ACHN (cell line): ENCODE data around the gene ZNF684.
"Not testable (repeated sequence)": the region's sequence is repeated elsewhere in the genome, so short reads cannot be mapped to it uniquely, and the experiment has no call there.

ENCODE experiments used
- DNase-seq: peaks from one replicate; pipeline ENCODE4 v3.0.0-alpha.2; 2015
- in situ Hi-C: cut with HindIII; loops from 2 replicates; pipeline ENCODE4 v1.10.0; 2017; ENCODE audit warnings: low sequenced_read_pairs, low pct_ligation_motif_present, low pct_unique_long_range_greater_than_20kb

The ZNF684 gene

DNA sequence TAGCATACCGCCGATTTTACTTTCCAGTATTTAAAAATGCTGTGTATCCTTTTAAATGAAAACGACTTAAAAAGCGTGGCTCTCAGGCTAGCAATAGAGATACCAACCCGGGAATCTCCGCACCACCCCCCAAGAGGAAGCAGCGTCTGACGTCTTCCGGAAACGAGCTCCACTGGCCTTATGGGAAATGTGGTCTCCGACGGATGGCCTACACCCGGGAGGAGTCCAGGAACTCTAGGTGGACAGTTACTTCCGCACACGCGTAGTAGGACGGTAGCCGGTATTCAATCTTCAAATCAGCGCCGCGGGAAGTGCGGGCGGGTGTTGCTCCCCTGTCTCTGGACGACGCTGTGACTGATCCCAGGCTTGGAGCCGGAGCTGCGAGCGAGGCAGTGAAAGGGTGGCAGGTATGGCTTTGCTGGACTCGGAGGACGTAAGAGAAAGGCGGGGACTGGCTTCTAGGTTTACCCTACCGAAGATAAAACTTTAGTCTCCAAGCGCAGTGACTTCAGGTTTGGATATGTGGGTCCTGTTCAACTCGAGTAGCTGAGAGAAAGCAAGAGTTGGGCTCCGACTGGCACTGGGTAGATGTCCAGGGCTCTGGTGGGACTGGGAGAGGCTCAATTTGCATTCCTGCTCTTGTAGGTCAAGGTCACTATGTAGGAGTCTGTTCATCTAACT is at the start of gene ZNF684:
ZNF684 (plus strand) TSS at position 257 of the 681 bp plus-strand sequence. CDS start 1,530 bp downstream, outside the sequence.
- peak; percentile 93 for DNase-seq
- in situ Hi-C loops, result no loop called here

DNA sequence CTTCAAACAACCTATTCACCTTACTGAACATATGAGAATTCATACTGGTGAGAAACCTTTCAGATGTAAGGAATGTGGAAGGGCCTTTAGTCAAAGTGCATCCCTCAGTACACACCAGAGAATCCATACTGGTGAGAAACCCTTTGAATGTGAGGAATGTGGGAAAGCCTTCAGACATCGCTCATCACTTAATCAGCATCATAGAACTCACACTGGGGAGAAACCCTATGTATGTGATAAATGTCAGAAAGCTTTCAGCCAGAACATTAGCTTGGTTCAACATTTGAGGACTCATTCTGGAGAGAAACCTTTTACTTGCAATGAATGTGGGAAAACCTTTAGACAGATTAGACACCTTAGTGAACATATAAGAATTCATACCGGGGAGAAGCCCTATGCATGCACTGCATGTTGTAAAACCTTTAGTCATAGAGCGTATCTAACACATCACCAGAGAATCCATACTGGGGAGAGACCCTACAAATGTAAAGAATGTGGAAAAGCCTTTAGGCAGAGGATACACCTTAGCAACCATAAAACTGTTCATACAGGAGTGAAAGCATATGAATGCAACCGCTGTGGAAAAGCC is 36.0 kb upstream of the ZNF684 start:
- in situ Hi-C loops, result no loop called here
- no peak for DNase-seq

DNA sequence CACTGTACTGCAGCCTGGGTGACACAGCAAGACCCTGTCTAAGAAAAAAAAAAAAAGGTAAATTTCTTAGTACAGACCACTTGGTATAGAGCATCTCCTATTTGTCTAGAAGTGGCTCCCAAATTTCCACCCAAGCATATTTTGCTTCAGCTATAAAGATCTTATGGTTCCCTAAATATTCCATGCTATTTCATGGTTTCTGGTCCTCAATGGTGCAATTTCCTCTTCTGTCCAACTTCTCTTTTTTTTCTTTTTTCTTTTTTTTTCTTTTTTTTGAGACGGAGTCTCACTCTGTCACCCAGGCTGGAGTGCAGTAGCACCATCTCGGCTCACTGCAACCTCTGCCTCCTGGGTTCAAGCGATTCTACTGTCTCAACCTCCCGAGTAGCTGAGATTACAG is 28.8 kb upstream of the ZNF684 start:
- DNase-seq, in situ Hi-C loops: not testable (repeated sequence)

DNA sequence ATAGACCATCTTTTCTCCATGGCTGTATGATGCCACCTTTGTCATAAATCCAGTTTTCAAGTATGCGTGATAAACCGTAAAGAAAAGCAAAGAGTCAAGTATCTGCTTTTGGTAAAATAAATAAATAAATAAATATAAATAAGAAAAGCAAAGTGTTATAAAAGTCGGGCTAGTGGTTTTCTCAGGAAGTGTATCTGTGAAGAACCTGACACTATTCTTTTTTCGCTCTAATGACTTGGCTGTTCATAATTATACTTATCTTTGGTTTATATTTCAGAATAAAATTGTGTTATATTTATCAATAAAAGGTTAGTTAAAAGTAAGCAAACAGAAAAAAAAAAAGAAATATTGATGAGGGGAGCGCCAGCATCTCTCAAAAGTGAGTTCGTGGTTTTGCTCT is 23.5 kb upstream of the ZNF684 start:
- DNase-seq, result no peak
- in situ Hi-C loops, result no loop called here

GRCh38 chr1:40508375-40509341 is 22.8 kb upstream of the ZNF684 start, which contains the start of gene EXO5:
TSS of gene EXO5 (plus strand) at chr1:40508767. CDS start at chr1:40514545, 5,778 bp downstream.
- DNase-seq, result peak; percentile 73
- in situ Hi-C loops, result no loop called here

DNA sequence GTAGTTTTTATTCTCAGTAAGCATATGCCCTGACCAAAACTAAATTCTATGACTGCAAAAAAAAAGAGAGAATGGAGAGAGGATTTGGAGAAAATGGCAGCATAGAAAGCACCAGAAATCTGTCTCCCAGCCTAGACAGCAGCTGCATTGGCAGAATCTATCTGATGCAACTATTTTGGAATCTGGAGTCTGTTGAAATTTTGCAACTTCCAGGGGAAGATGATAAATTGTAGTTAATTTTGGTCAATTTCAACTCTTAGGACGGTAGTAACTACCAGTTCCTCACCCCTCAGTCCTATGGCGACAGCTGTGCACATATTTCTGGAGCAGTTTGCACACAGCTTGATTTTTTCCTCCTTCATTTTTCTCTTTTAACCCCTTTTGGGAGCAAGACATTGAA is 11.9 kb upstream of the ZNF684 start:
- in situ Hi-C loops, result no loop called here
- DNase-seq, result no peak

GRCh38 chr1:40530735-40531380 is 579 bp upstream of the ZNF684 start:
- in situ Hi-C loops, result no loop called here

DNA sequence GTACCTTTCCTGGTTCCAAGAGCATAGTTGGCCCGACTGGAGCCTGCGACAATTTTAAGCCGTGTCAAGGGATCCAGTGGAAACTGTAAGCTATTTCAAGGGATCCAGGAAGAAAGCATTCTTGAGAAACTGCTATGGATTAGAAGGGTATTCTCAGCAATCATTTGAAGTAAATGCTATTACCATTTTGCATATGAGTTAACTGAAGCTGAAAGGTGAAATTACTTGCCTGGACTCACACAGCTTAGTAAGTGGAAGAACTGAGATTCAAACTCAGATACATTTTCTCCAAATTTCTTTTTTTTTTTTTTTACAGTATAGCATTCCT is 589 bp downstream of the ZNF684 start:
- in situ Hi-C loops, result no loop called here

More at GRCh38 chr1:40530735-40531380, 579 bp upstream of the ZNF684 start:
- DNase-seq, result no peak

GRCh38 chr1:40532844-40533424 is 1.5 kb downstream of the ZNF684 start:
- in situ Hi-C loops, result no loop called here

More for the DNA sequence above, 589 bp downstream of the ZNF684 start:
- no peak for DNase-seq

DNA sequence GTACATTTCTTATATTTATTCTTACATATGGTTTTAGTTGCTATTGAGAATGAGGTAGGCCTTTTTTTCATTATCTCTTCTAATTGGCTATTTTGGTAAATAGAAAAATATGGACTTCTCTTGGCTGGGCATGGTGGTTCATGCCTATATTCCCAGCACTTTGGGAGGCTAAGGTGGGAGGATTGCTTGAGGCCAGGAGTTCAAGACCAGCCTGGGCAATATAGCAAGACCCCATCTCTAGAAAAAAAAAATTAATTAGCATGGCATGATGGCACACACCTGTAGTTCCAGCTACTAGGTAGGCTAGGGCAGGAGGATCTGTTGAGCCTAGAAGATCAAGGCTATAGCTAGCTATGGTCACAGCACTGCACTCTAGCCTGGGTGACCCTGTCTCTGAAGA is 3.2 kb downstream of the ZNF684 start:
- no peak for DNase-seq
- in situ Hi-C loops, result no loop called here

More at GRCh38 chr1:40532844-40533424, 1.5 kb downstream of the ZNF684 start:
- peak; percentile 68 for DNase-seq

DNA sequence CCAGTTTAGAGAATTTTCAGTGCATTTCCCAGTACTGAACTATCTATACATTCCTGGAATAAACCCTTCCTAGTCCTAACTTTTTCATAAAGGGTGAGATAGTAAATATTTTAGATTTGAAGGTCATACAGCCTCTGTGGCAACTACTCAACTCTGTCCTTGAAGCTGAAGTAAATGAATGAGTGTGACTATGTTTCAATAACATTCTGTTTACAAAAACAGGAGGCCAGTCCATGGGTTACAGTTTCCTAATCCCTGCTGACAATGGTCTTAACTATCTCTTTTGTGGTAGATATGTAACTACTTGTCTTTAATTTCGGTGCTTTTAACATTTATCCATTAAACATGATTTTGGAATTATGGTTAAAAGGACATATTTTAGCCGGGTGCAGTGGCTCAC is 4.3 kb downstream of the ZNF684 start:
- DNase-seq, result no peak
- in situ Hi-C loops, result no loop called here

- no peak for DNase-seq
- in situ Hi-C loops, result no loop called here
These were observed 7.9 kb downstream of the ZNF684 start for GRCh38 chr1:40539338-40539737.

DNA sequence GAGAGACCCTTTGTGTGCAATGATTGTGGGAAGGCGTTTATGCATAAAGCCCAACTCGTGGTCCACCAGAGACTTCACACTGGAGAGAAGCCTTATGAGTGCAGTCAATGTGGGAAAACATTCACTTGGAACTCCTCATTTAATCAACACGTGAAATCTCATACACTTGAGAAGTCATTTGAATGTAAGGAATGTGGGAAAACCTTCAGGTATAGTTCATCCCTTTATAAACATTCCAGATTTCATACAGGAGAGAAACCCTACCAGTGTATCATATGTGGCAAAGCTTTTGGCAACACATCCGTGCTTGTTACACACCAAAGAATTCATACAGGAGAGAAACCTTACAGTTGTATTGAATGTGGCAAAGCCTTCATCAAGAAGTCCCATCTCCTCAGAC is 15.5 kb downstream of the ZNF684 start:
- in situ Hi-C loops, result no loop called here
- no peak for DNase-seq

- in situ Hi-C loops, result no loop called here
- no peak for DNase-seq
These were observed 21.6 kb downstream of the ZNF684 start for GRCh38 chr1:40553017-40553416.

DNA sequence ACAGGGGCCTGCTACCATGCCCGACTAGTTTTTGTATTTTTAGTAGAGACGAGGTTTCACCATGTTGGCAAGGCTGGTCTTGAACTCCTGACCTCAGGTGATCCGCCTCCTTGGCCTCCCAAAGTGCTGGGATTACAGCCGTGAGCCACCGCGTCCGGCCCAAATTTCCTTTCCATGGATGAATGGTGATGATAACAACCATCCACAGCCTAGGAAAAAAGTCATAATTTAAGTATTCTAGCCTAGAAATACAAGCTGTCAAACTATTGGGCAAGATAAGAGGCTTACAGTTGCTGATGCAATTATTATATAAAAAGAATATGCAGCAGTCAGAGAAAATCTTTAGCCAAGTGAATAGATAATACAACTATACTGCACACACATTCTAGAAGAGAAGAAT is 23.4 kb downstream of the ZNF684 start:
- in situ Hi-C loops, DNase-seq: not testable (repeated sequence)

DNA sequence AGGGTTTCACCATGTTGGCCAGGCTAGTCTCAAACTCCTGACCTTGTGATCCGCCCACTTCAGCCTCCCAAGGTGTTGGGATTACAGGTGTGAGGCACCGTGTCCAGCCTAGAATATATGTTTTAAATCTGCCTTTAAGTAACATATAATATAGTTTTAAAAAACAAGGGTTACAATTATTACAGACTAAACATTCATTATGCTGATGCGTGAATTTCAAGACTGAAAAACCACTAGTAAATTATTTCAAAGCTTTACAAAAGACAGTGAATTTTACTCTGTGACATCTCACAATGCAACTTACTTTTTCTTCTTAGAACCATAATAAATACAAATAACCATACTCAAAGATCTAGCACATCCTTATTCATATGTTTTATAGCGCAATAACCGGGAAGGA is 24.7 kb downstream of the ZNF684 start:
- in situ Hi-C loops, result no loop called here
- DNase-seq, result no peak

DNA sequence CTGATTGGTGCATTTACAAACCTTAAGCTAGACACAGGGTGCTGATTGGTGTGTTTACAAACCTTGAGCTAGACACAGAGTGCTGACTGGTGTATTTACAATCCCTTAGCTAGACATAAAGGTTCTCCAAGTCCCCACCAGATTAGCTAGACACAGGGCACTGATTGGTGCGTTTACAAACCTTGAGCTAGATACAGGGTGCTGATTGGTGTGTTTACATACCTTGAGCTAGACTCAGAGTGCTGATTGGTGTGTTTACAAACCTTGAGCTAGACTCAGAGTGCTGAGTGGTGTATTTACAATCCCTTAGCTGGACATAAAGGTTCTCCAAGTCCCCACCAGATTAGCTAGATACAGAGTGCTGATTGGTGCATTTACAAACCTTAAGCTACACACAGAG is 26.8 kb downstream of the ZNF684 start:
- in situ Hi-C loops, result not testable (repeated sequence)

GRCh38 chr1:40562185-40562584 is 30.7 kb downstream of the ZNF684 start:
- DNase-seq, result no peak
- in situ Hi-C loops, result no loop called here

More for the DNA sequence above, 26.8 kb downstream of the ZNF684 start:
- DNase-seq, result not testable (repeated sequence)
